Measurements from ENCODE around the gene SMIM15.

The SMIM15 gene

DNA sequence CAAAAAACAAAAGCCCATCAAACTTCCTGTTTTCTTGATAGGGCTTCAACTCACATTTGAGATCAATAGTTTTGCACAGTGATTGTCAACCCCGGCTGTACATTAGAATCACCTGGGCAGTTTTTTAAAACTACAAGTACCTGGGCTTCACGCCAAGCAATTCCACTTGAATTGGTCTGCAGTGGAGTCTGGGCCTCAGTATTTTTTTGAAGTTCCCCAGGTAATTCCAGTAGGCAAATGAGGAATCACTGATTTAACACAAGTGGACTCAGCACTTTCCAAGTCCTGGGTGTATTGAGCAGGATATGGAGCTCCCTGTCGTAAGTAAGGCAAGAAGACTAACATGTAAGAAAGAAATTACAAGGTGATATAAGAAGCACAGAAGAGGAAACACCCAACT is 14.8 kb upstream of the SMIM15 start:
- ATAC-seq (ENCODE audit: low read depth) (no peak), DNase-seq (ENCODE audit: low spot score) (no peak)
- H3K27ac ChIP-seq (ENCODE audit: poor library complexity, severe bottlenecking) = no peak overlapping the region

GRCh38 chr5:61176631-61177030 is 14.4 kb upstream of the SMIM15 start:
- Histone ChIP-seq H3K4me3 (ENCODE audit: severe bottlenecking) (no peak overlapping the region), H3K27me3 (ENCODE audit: insufficient read depth, poor library complexity, severe bottlenecking) (no peaks in the 10 kb centered on the region), H3K9me3 (ENCODE audit: severe bottlenecking) (no peaks in the 10 kb centered on the region), H3K27ac (ENCODE audit: poor library complexity, severe bottlenecking) (no peak overlapping the region), H3K4me1 (ENCODE audit: insufficient read depth, poor library complexity, severe bottlenecking) (no peaks in the 10 kb centered on the region), H3K36me3 (ENCODE audit: low read depth) (no peaks in the 10 kb centered on the region)
- TF ChIP-seq, protein P1, sequence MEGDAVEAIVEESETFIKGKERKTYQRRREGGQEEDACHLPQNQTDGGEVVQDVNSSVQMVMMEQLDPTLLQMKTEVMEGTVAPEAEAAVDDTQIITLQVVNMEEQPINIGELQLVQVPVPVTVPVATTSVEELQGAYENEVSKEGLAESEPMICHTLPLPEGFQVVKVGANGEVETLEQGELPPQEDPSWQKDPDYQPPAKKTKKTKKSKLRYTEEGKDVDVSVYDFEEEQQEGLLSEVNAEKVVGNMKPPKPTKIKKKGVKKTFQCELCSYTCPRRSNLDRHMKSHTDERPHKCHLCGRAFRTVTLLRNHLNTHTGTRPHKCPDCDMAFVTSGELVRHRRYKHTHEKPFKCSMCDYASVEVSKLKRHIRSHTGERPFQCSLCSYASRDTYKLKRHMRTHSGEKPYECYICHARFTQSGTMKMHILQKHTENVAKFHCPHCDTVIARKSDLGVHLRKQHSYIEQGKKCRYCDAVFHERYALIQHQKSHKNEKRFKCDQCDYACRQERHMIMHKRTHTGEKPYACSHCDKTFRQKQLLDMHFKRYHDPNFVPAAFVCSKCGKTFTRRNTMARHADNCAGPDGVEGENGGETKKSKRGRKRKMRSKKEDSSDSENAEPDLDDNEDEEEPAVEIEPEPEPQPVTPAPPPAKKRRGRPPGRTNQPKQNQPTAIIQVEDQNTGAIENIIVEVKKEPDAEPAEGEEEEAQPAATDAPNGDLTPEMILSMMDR (IDR thresholded peaks at IDR 0.05; ENCODE audit: poor library complexity, severe bottlenecking) = no peak
- no peak for ATAC-seq (ENCODE audit: low read depth)
- no peak for DNase-seq (ENCODE audit: low spot score)

More for the DNA sequence above, 14.8 kb upstream of the SMIM15 start:
- H3K4me1 ChIP-seq (ENCODE audit: insufficient read depth, poor library complexity, severe bottlenecking) = no peaks in the 10 kb centered on the region
- H3K27me3 ChIP-seq (ENCODE audit: insufficient read depth, poor library complexity, severe bottlenecking) = no peaks in the 10 kb centered on the region
- no peaks in the 10 kb centered on the region for H3K36me3 ChIP-seq (ENCODE audit: low read depth)
- H3K4me3 ChIP-seq (ENCODE audit: severe bottlenecking) = no peak overlapping the region
- TF ChIP-seq, protein P1 (IDR thresholded peaks at IDR 0.05; ENCODE audit: poor library complexity, severe bottlenecking) = no peak
- H3K9me3 ChIP-seq (ENCODE audit: severe bottlenecking) = no peaks in the 10 kb centered on the region

DNA sequence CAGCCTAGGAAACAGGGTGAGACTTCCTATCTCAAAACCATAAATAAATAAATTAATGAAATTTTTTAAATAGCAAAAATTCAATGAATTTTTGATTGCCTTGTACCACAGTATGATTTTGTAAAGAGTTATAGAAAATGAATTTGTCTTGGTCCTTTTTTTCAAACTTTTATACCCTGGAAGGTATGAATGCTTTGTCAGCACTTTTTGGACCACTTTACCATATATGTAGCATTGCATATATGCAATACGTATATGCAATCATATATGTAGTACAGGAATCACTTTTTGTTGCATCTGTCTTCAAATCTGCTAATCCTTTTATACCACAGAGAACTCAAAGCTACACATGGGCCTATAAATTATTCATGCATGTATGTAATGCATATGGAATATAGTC is 9.2 kb upstream of the SMIM15 start:
- DNase-seq (ENCODE audit: low spot score) = no peak
- Histone ChIP-seq H3K36me3 (ENCODE audit: low read depth) (no peaks in the 10 kb centered on the region), H3K27me3 (ENCODE audit: insufficient read depth, poor library complexity, severe bottlenecking) (no peaks in the 10 kb centered on the region), H3K9me3 (ENCODE audit: severe bottlenecking) (no peaks in the 10 kb centered on the region), H3K27ac (ENCODE audit: poor library complexity, severe bottlenecking) (no peak overlapping the region), H3K4me1 (ENCODE audit: insufficient read depth, poor library complexity, severe bottlenecking) (no peaks in the 10 kb centered on the region), H3K4me3 (ENCODE audit: severe bottlenecking) (no peak overlapping the region)
- TF ChIP-seq, protein P1 (IDR thresholded peaks at IDR 0.05; ENCODE audit: poor library complexity, severe bottlenecking) = no peak
- no peak for ATAC-seq (ENCODE audit: low read depth)

- Histone ChIP-seq H3K27ac (ENCODE audit: poor library complexity, severe bottlenecking) (no peak overlapping the region), H3K4me3 (ENCODE audit: severe bottlenecking) (no peak overlapping the region), H3K9me3 (ENCODE audit: severe bottlenecking) (no peaks in the 10 kb centered on the region), H3K36me3 (ENCODE audit: low read depth) (no peaks in the 10 kb centered on the region), H3K4me1 (ENCODE audit: insufficient read depth, poor library complexity, severe bottlenecking) (no peaks in the 10 kb centered on the region), H3K27me3 (ENCODE audit: insufficient read depth, poor library complexity, severe bottlenecking) (no peaks in the 10 kb centered on the region)
- ATAC-seq (ENCODE audit: low read depth) = no peak
- DNase-seq (ENCODE audit: low spot score) = no peak
- TF ChIP-seq, protein P1 (IDR thresholded peaks at IDR 0.05; ENCODE audit: poor library complexity, severe bottlenecking) = no peak
These were observed 6.7 kb upstream of the SMIM15 start for GRCh38 chr5:61168951-61169350.

DNA sequence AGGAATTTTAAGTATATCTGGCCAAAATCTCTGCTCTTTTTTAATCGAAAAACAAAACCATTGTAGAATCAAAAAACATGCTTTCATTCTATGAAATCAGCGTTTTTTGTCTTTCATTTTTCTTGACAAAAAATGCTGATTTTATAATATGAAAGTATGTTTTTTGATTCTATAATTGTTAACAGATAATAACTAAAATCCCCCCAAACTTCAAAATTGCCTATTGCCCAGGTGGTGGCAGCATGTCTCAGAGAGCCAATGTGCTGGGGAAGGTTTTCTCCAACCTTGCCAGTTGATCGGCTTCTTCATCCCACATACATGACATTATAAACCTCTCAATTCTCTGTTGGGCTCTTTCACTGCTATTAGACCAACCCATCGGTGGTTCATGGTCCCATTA is 5.1 kb upstream of the SMIM15 start:
- no peak overlapping the region for H3K27ac ChIP-seq (ENCODE audit: poor library complexity, severe bottlenecking)
- ATAC-seq (ENCODE audit: low read depth) (peak; percentile 35; the same call in 1 of the 3 replicates), DNase-seq (ENCODE audit: low spot score) (no peak)
- H3K9me3 ChIP-seq (ENCODE audit: severe bottlenecking) = no peaks in the 10 kb centered on the region
- TF ChIP-seq, protein P1 (IDR thresholded peaks at IDR 0.05; ENCODE audit: poor library complexity, severe bottlenecking) = peak; percentile 92
- no peak overlapping the region for H3K4me3 ChIP-seq (ENCODE audit: severe bottlenecking)
- H3K36me3 ChIP-seq (ENCODE audit: low read depth) = no peaks in the 10 kb centered on the region
- H3K27me3 ChIP-seq (ENCODE audit: insufficient read depth, poor library complexity, severe bottlenecking) = no peaks in the 10 kb centered on the region
- peaks cover 4% of the 10 kb centered on the region for H3K4me1 ChIP-seq (ENCODE audit: insufficient read depth, poor library complexity, severe bottlenecking)
